A673 (cell line): ENCODE data around the gene FSD1. TPM values are rescaled to one million over a fixed set of nuclear protein-coding genes. Genes with fewer than 3 reads are reported as not detected.

Experiments
- BruUV-seq: library from RNA; stranded (reverse); fragments of 400-500 nt; replicated peaks from 2 replicates; lab custom pipeline; 2021; lab: Mats Ljungman, UMichigan
- CTCF ChIA-PET: fragments of 300-600 bp; sonication (Branson Sonifier 250); formaldehyde crosslinking; loops from one replicate; lab custom pipeline; 2022; ENCODE audit warnings: antibody characterized with exemption; lab: Charles Lee
- POLR2A ChIA-PET: fragments of 300-600 bp; sonication (Branson Sonifier 250); formaldehyde crosslinking; loops from one replicate; lab custom pipeline; 2022; ENCODE audit warnings: antibody characterized with exemption; ENCODE audit not compliant: low non-redundant PET; lab: Charles Lee
- DNase-seq: peaks from one replicate; pipeline ENCODE4 v3.0.0-alpha.2; 2015; ENCODE audit warnings: low spot score
- H3K27ac ChIP-seq: fragments of 200-600 bp; sonication (generic); 2 replicates; pipeline ENCODE4 v1.5.1; 2016; ENCODE audit warnings: mixed run types, low read depth, mild to moderate bottlenecking, mixed read lengths, antibody characterized with exemption, low read length; ENCODE audit not compliant: poor library complexity, severe bottlenecking
- H3K27me3 ChIP-seq: fragments of 200-600 bp; sonication (generic); replicated peaks from 2 replicates; pipeline ENCODE4 v1.6.1; 2017; ENCODE audit warnings: mixed run types, low read depth, mild to moderate bottlenecking, mixed read lengths, antibody characterized with exemption, low read length; ENCODE audit not compliant: insufficient read depth, poor library complexity
- H3K36me3 ChIP-seq: fragments of 200-600 bp; sonication (generic); 2 replicates; pipeline ENCODE4 v1.6.1; 2016; ENCODE audit warnings: mixed run types, mild to moderate bottlenecking, mixed read lengths, antibody characterized with exemption, low read length; ENCODE audit not compliant: insufficient read depth, poor library complexity, severe bottlenecking
- H3K4me1 ChIP-seq: fragments of 200-600 bp; sonication (generic); 2 replicates; pipeline ENCODE4 v1.6.1; 2017; ENCODE audit warnings: mixed run types, mild to moderate bottlenecking, mixed read lengths, antibody characterized with exemption, low read length; ENCODE audit not compliant: insufficient read depth, poor library complexity, severe bottlenecking
- H3K4me3 ChIP-seq: fragments of 200-600 bp; sonication (generic); 2 replicates; pipeline ENCODE4 v1.5.1; 2016; ENCODE audit warnings: low read depth, mixed run types, mild to moderate bottlenecking, mixed read lengths, low read length; ENCODE audit not compliant: poor library complexity, severe bottlenecking
- H3K9me3 ChIP-seq: fragments of 200-600 bp; sonication (generic); 2 replicates; pipeline ENCODE4 v1.6.1; 2016; ENCODE audit warnings: mixed run types, low read depth, mild to moderate bottlenecking, mixed read lengths, antibody characterized with exemption, low read length; ENCODE audit not compliant: poor library complexity, severe bottlenecking
- EZH2 ChIP-seq: fragments of 200-600 bp; sonication (generic); IDR thresholded peaks from 2 replicates; pipeline ENCODE4 v1.6.1; 2017; ENCODE audit warnings: borderline replicate concordance, low read depth, mild to moderate bottlenecking, mixed read lengths, antibody characterized with exemption, low read length; ENCODE audit not compliant: poor library complexity, severe bottlenecking
- intact Hi-C: fragments of 100-400 bp; cut with micrococcal nuclease; formaldehyde crosslinking; loops from one replicate; pipeline ENCODE4 v1.10.0; 2022; ENCODE audit not compliant: unreplicated experiment
- total RNA-seq: library from RNA; stranded (reverse); gene quantifications from 2 replicates; pipeline ENCODE4 v1.2.3, GENCODE V29; 2021
- TF ChIP-seq, protein P1 (sequence below): fragments of 300-800, 200-600 bp; sonication (generic); conservative IDR thresholded peaks from 2 replicates; pipeline ENCODE4 v1.5.1; 2017; ENCODE audit warnings: low read depth, mild to moderate bottlenecking, antibody characterized with exemption, low read length, moderate library complexity, mixed read lengths

The FSD1 gene
- total RNA-seq, 1 experiment from 2014 or later: 10.4 TPM

DNA sequence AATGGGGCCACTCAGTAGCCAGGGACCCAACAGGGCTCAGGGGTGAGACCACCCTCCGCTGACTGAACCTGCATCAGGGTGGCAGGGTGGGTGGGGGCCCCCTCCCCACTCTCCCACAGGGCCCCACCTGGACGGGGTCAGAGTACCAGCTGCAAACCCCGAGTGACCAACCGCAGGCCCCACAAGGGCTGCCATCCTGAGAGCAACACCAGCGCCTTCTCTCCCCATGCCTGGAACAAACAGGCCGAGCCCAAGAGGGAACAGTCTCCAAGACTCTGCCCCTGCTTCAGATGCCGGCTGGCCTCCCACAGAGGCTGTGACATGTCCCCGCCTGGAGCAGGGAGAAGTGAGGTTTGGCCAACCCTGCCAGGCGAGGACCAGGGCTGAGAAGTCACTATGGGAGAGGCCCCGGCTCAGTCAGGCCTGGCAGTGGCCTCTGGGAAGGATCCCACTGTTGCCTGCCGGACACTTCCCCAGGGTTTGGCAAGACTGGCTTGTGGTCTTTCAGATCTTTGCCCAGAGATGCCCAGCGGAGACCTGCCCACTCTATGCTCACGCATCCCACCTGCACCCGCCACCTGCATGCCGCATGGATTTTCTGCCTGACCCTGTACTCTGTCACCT, 66.1 kb downstream of the FSD1 start:
- no TSS peak for BruUV-seq
- ChIA-PET CTCF (interaction anchor here (0.5 to 0.6 kb wide), 2 partner anchors 20 to 383 kb away, joined by 3 to 9 read pairs; no protein-coding TSS in a partner anchor), POLR2A (no interaction called here)
- H3K27ac ChIP-seq: no peak overlapping the region
- TF ChIP-seq EZH2: no peak
- TF ChIP-seq, protein P1, sequence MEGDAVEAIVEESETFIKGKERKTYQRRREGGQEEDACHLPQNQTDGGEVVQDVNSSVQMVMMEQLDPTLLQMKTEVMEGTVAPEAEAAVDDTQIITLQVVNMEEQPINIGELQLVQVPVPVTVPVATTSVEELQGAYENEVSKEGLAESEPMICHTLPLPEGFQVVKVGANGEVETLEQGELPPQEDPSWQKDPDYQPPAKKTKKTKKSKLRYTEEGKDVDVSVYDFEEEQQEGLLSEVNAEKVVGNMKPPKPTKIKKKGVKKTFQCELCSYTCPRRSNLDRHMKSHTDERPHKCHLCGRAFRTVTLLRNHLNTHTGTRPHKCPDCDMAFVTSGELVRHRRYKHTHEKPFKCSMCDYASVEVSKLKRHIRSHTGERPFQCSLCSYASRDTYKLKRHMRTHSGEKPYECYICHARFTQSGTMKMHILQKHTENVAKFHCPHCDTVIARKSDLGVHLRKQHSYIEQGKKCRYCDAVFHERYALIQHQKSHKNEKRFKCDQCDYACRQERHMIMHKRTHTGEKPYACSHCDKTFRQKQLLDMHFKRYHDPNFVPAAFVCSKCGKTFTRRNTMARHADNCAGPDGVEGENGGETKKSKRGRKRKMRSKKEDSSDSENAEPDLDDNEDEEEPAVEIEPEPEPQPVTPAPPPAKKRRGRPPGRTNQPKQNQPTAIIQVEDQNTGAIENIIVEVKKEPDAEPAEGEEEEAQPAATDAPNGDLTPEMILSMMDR: no peak
- no peaks in the 10 kb centered on the region for H3K27me3 ChIP-seq
- H3K9me3 ChIP-seq: no peaks in the 10 kb centered on the region
- DNase-seq: no peak
- peaks cover 8% of the 10 kb centered on the region for H3K36me3 ChIP-seq
- H3K4me1 ChIP-seq: peaks cover 29% of the 10 kb centered on the region
- intact Hi-C loops: no loop called here
- no peak overlapping the region for H3K4me3 ChIP-seq

DNA sequence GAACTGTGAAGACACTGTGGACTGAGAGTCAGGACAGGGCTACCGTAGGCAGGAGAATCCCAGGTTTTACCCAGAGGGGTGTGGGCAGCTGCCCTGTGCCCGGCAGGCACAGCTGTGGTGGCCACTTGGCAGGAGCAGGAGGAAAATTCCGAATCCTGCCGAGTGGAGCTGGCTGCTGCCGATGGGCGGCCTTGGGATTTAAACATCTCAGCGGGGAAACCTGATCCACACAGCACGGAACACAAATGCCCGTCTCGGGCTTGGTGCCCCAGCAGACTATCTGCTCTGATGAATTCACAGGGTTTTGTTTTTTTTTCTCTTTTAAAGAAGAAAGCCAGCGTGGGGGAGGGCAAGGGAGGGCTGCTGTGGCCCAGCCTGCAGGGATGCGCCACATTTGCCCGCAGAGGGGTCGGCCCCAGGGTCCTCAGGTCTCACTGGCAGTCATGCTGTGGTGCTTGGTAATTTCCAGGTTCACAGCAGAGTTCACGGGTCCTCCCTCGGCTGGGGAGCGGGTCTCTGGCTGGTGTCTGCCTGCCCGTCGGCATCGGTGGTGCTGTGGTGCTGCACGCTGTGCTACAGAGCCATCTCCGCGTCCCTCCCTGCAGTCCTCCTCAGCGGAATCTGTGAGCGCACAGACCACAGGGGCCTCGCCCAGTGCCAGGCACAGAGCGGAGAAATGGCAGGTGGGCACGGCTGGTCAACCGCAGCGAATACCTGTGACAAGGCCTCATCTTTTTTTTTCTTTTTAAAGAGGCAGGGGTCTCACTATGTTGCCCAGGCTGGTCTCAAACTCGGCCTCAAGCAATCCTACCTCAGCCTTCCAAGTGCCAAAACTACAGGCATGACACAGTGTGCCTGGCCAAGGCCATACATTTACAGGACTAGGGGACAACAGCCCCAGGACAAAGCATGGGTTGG, 67.1 kb downstream of the FSD1 start:
- Histone ChIP-seq H3K27ac (no peak overlapping the region), H3K27me3 (no peaks in the 10 kb centered on the region), H3K4me3 (no peak overlapping the region), H3K9me3 (no peaks in the 10 kb centered on the region), H3K36me3 (no peaks in the 10 kb centered on the region), H3K4me1 (peaks cover 38% of the 10 kb centered on the region)
- TF ChIP-seq, protein P1: no peak
- TF ChIP-seq EZH2: no peak
- no peak for DNase-seq
- POLR2A ChIA-PET: interaction anchor here (0.5 kb wide), 1 partner anchor 146 kb away, joined by 11 read pairs; no protein-coding TSS in a partner anchor
- CTCF ChIA-PET: interaction anchor here (0.7 kb wide), 1 partner anchor 29 kb away, joined by 3 read pairs; the partner anchor contains the start of gene SH3GL1
- intact Hi-C loops: no loop called here
- no TSS peak for BruUV-seq

DNA sequence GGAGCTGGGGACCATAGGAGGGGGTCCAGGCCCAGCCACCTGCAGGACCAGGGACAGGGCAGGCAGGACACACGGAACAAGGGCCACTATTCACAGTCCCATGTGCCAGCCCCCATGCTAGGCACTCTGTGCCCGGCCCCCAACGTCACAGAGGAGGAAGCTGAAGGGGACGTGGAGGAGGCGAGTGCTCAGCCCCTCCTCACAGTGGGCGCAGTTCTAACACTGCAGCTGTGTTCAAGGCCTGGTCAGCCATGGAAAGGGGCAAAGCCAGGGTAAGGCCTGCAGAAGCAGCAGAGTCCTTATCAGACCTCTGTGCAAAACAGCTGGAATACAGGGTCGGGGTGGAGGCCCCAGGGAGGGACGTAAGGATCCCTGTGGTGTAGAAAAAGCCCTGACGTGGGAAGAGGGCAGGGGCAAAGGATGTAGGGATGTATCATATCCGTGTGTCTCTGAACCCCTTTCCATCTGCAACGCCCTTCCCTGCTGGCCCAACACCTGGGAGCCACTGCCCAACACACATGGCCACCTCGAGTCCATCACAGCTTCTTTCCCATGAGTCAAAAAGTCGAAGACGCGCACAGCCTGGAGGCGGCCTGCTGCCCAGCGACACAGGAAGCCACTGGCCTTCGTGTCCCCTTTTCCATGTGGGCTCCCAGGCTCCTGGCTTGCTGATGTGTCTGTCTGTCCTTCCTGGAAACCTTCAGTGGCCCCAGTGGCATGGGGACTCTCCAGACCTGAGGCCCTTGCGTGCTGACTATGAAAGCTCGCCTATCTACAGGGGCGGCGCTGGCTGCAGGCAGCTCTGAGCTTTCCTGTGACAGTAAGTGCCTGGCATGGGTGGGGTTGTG, 68.0 kb downstream of the FSD1 start:
- ChIA-PET POLR2A (interaction anchor here (0.5 kb wide), 1 partner anchor 123 kb away, joined by 7 read pairs; no protein-coding TSS in a partner anchor), CTCF (interaction anchor here (0.7 kb wide), 1 partner anchor 28 kb away, joined by 3 read pairs; the partner anchor contains the start of gene SH3GL1)
- peak overlapping the region; percentile 16 for H3K27ac ChIP-seq
- H3K4me1 ChIP-seq: peaks cover 42% of the 10 kb centered on the region
- no TSS peak for BruUV-seq
- H3K9me3 ChIP-seq: no peaks in the 10 kb centered on the region
- no peak for DNase-seq
- no peaks in the 10 kb centered on the region for H3K36me3 ChIP-seq
- no peak overlapping the region for H3K4me3 ChIP-seq
- intact Hi-C loops: no loop called here
- no peak for TF ChIP-seq EZH2
- H3K27me3 ChIP-seq: no peaks in the 10 kb centered on the region
